Stimulated activated CD4-positive, alpha-beta T cell treated with anti-CD3 and anti-CD28 coated beads, Interleukin-2, amount 100 ng/mL, for 4 hours (primary cell): ENCODE measurements around the gene SLCO3A1.
"Not testable (repeated sequence)": the region's sequence is repeated elsewhere in the genome, so short reads cannot be mapped to it uniquely, and the experiment has no call there.

Experiments
- DNase-seq: peaks from one replicate; pipeline ENCODE4 v3.0.0-alpha.2; 2020; ENCODE audit warnings: low read depth

SLCO3A1 gene

DNA sequence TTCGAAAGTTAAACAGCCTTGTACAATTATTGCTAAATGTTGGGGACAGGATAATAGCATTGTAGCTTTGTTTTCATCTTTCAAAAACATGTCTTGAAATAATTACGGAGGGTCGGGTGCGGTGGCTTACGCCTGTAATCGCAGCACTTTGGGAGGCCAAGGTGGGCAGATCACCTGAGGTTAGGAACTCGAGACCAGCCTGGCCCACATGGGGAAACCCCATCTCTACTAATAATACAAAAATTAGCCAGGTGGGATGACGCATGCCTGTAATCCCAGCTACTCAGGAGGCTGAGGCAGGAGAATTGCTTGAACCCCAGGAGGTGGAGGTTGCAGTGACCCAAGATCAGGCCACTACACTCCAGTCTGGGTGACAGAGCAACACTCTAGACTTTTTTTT lies 216.7 kb downstream of the SLCO3A1 start:
- DNase-seq: not testable (repeated sequence)

DNA sequence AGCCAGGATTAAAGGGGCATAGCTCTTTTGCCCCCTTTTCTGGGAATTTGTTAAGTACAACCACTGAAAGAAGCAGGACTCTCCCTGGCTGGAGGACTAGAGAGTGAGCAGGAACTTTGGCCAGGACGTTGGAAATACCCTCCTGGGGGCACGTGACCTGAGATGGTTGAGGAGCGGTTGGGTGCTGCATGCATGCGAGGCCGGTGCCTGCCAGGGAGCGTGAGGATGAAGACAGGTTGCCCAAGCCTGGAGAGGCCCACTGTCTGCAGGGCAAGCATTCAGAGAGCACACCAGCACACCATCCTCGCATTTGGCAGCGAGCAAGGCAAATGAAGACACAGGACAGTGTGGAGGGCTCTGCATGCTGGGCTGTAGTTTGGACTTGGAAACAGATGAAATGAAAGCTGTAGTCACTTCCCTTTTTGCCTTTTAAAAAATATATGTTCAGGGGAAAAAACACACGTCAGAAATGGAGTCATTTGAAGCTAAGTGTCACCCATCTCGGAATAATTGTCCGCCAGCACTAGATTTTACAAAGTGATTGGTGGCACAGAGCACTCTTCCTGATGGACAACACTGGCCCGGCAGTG lies 217.6 kb downstream of the SLCO3A1 start:
- no peak for DNase-seq

DNA sequence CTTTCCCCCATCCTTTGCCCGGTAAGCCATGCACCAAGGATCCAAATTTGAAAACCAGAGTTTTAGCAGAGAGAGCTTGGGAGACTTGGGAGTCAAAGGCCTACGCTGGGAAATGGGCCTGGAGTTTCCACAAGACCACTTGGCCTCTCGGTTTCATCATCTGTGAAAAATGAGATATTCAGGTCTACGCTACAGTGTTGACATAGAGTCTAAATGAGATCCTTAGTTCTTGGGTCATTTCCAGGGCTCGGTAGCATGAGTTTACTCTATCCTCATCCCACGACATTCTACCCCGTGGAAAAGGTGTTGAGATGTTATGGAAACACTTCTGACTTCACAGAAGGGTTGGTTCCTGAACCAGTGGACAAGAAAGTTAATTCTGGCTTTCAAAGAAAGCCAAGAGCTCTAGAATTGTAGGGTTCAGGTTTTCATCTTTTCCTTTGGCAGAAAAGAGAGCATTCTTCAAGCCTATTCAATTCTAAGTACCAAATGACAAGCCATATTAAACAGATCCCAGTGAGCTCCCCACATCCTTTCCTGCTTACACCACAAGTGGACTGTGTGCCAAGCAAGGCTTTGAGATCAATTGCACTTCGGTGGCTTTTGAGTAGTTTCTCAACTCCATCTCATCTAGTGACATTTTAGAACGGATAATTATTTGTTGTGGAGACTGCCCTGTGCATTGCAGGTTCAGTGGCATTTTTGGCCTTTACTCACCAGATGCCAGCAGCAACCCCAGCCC lies 219.7 kb downstream of the SLCO3A1 start:
- no peak for DNase-seq

DNA sequence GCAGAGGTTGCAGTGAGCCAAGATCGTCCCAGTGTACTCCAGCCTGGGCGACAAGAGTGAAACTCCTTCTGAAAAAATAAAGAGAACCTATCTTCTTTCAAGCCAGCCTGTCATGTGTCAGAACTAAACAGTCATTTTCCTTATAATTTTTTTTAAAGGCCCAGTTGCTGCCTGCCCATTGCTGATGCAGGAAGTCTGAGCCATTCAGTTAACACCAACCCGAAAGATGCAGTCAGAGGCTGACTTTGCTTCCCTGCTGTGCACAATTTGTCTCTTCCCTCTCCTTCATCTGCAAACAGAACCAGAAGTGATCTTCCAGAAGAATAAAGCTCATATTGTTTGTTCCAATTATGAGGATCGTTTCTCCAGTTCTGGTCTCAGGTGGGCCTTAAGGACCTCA lies 220.6 kb downstream of the SLCO3A1 start:
- no peak for DNase-seq

DNA sequence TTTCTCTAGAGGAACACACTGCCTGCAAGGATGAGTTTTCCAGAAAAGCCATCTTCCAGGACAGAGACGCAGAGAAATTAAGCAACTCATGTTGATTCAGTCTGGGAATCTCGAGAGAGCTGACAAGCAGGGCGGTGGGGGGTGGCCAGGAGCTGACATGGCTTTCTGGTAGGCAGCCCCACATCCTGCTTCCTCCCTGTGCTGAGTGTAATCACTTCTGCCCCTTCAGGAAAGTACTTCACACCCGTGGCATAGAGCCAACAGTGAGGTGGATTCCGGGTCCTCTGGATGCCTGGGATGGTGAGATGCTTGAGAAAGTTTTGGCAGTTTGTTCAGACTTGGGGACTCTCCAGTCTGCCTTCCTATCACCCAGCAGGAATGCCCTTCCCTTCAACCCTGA lies 221.1 kb downstream of the SLCO3A1 start:
- DNase-seq: no peak

DNA sequence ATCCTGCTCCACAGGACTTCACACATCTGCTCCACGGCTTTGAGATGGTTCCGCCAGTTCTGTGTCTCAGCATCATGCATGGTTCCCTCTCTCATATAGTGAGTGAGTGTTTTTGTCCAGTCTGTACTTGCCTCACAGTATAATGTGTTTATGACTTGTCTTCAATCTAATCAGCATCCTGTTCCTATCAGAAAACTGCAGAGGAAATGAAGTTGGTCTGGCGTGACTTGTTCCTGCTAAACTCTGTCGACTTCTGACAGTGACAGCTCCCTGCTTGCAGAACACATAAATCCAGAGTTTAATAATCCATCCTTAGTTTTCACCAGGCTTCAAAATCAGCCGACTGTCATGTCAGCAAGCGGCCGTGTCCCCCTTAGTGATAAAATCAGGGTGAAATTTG lies 222.3 kb downstream of the SLCO3A1 start:
- no peak for DNase-seq

DNA sequence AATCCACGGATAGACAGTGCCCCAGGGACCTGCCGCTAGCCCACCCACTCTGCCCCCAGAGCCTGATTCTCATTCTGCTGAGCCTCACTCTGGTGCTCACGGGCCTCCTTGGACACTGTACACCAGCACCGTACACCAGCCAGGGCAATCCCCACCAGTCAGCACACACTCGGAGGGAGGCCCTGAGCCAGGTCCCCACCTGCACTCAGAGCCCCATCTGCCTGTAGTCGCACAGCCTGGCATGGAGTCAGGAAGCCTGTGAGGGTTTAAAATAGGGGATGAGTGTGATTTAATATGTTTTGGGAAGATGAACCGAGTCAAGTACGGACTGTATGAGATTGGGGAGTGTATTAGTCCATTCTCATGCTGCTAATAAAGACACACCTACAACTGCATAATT lies 223.0 kb downstream of the SLCO3A1 start:
- DNase-seq: no peak

DNA sequence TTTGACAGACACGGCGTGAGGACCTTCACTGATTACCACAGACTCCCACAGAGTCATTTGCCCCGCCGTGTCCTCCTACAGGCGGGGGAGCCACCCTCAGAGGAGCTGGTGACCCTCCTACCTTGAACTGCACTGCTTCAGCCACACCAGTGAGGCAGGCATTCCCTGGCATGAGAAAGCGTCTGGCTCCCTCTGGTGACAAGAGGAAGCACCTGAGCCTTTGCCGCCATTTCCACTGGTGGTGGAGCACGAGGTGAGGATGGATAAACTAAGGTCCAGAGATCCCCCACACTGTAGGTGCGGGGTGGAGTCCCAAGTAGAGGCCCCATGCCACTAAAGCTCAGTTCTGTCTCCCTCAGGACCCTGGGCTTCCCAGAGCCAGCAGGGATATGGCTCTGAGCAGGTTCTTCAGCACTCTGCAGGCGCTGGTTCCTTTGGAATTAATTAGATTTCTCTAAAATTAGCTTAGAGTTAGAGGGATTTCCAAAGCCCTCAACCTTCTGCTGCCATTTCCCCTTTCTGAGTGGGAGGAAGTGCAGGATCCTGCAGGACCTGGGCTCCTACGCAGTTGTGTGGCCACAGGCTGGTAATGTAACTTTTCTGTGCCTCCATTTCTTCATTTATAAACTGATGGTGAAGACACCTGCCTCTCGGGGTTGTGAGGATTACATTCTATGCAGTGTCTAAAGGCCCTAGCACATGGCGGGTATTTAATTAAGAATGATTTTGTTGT lies 224.0 kb downstream of the SLCO3A1 start:
- peak; percentile 54 for DNase-seq

DNA sequence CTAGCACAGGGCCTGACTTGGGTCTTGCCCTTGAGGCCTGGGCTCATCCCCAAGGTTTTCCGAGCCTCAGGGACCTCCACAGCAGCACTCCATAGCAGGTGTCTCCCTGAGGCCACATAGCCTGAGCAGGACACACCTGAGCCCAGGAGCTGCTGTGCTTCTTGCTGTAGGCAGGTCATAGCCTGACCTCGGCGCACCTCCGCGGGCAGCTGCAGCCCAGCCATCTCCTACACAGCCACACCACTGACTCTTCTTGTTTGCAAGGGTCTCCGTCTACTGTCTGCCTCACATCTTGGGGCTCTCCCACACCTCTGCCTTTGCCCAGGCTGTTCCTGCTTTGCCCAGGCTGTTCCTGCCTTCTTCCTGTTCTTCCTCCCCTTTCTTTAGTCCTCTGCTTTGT lies 224.8 kb downstream of the SLCO3A1 start:
- DNase-seq: no peak

DNA sequence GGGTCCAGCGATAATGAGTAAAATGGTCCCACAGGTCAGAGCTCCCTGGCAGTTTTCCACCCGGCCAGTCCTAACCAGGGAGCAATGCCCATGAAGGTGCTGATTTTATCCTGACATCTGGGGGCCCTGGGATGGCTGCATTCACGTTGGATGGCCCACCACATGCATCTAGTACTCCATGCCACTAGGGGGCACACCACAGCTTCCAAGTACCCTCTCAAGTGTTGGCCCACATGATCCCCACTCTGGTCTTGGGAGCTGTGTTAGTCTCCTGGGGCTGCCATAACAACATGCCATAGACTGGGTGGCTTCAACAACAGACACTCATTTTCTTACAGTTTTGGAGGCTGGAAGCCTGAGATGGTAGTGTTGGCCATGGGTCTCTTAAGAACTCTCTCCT lies 225.5 kb downstream of the SLCO3A1 start:
- no peak for DNase-seq

DNA sequence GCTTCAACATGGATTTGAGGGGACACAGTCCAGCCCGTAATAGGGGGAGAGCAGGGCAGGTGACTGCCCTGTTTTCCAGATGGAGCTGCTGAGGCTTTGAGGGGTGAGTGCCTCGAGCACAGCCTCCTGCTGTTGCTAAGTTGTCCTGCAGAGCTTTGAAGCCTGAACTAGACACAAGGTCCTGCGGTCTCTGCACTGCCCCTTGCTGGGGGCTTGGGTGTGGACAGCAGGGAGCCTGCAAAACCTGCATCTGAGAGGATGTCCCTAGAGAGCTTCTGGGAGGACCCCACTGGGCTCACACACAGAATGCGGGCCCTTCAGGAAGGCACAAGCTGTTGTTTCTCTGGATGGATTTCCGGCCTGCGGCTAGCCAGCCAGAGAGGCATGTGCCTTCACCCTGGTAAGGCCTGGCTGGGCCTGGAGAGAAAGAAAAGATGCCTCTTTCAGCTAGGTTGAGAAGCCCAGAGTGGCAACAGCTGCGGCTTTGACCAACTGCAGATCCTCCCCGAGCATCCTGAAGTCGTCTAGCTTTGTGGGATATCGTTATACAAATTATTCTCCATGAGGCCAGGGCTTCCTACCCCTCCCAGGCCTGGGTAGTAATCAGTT lies 226.2 kb downstream of the SLCO3A1 start:
- DNase-seq: no peak

DNA sequence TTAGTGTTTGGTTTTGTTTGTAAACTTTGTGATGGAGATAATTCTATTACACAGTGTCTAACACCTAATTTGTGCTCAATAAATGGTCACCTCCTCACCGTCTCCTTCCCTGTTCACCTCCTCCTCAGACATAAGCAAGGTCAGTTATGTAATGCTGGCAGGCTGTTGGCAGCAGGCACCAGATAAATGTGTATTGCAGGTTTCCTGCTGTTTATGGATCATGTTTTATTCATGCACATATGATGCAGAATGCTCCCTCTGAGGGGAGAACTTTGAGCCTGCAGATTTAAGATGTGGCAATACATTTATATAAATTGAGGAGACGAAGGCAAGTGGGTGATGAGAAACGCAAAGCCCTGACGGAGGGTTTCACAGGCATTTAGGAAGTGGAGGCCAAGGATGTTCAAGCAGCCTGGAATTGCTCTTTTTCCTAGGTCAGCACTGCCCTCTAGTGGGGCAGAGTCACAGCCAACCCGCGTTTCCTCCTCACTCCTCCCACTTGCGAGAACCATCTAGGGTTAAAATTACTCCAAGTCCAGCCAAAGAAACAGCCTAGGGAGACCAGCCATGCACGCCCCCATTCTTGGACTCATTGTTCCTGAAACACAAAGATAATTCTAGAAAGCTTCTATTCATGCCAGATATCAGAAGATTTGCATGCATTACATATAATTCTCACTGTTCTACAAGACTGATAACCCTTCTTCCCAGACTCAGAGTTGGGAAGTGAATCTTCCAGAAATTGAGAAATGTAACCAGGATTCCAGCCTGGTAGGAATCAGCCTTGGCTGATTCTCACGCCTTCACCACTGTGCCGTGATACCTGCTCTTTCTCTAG lies 228.7 kb downstream of the SLCO3A1 start:
- DNase-seq: peak; percentile 28

DNA sequence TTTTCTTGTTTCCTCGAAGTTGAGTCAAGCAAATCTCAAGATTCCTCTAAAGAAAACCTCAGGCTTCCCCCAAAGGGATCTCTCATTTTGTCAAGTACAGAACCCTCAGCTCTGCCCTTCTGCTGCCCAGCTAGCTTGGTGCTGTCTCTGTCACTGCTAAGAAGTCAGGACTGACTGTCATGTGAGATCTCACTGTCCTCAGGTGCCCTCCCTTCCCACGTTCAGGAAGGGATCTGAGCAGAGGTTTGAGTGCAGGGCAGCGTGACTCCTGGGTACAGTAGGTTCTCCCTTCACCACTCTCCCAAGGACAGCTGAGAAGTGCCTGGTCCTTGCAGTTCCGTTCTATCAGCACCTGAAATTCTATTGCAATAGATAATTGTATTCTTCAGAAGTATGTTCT lies 229.7 kb downstream of the SLCO3A1 start:
- no peak for DNase-seq

DNA sequence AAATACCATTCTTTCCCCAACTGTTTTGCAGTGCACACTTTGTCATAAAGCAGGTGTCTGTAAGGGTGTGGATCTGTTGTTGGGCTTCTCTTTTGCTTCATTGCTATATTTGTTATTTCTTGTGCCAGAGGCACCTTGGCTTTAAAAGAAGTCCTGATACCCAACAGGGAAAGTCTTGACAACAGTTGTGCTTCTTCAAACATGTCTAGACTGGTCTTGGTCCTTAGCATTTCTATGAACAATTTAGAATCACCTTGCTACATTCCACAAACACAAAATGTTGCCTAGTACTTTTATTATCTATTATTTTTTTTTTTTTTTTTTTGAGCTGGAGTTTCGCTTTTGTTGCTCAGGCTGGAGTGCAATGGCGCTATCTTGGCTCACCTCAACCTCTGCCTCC lies 233.7 kb downstream of the SLCO3A1 start:
- DNase-seq: no peak

DNA sequence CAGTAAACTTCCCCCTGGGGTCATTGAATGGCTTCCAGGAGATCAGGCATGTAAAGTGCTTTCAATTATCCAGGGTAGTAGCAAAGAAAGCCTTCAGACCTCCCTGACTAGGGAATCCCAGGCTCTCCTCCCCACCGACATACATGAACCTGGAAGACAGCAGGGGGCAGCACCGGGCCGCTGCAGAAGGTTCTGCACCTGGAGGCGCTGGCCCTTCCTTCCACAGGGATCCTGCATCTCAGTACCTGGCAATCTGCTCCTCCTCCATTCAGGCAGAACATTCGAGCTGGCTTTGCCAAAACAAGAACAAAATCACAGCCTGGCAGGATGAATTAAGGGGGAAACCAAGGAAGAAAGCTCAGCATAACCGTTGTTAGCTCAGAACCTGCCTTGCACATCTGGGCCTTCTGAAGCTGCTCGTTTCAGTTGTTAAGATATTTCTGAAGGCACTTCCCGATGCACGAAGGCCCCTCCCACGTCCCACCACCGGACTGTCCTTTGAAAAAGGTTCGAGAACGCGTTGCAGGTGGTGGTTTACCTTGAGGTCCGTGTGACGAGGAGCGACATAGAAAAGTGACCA lies 237.7 kb downstream of the SLCO3A1 start:
- no peak for DNase-seq

DNA sequence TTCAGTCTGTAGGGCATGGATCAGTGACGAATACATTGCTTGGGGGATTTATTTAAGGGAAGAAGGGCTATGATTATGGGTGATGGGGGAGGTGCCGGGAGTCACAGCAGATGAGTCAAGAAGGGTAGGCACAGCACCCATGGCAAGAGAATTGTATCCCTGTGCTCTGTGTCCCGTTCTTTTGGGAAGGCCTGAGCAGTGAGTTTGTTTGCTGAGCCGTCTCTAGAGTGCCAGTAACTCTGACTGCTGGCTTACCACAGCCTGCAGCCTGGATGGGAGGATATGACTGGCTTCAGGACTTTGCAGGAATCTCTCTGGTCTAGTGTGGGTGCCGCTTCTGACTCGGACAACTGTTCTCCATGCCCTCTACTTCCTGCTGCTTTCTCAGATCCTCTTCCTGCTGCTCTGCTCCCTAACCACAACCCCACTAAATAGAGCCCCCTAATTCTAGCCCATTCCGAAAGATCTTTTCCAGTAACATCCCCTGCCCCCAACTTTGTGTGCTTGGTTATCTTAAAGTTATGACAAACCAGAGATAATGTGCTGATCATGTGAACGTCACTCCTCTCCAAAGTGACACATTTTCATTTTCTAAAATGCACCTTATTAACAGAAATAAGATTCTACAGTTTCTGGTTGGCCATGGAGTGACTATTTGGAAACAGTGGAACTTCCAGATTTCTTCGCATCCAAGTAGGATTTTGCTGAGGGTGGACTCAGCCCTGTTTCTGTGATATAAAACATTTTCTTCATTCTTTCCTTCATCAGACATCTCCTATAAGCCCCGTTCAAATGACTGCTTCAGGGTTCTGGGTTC lies 239.0 kb downstream of the SLCO3A1 start:
- no peak for DNase-seq

DNA sequence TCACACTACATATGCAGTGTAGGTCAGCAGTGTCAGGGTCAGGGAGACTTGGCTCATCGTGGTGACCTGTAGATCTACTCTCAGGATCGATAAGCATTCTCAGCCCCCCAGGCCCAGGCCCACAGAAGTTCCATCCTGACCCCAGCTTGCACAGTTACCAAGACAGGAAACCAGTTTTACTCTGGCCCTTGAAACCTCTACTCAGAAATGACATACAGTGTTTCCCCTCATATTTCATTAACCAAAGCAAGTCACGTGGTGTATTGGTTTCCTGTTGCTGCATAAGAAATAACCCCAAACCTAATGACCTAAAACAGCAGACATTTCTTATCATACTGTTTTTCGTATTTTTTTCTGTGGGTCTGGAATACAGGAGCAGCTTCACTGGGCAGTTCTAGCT lies 242.2 kb downstream of the SLCO3A1 start:
- no peak for DNase-seq

DNA sequence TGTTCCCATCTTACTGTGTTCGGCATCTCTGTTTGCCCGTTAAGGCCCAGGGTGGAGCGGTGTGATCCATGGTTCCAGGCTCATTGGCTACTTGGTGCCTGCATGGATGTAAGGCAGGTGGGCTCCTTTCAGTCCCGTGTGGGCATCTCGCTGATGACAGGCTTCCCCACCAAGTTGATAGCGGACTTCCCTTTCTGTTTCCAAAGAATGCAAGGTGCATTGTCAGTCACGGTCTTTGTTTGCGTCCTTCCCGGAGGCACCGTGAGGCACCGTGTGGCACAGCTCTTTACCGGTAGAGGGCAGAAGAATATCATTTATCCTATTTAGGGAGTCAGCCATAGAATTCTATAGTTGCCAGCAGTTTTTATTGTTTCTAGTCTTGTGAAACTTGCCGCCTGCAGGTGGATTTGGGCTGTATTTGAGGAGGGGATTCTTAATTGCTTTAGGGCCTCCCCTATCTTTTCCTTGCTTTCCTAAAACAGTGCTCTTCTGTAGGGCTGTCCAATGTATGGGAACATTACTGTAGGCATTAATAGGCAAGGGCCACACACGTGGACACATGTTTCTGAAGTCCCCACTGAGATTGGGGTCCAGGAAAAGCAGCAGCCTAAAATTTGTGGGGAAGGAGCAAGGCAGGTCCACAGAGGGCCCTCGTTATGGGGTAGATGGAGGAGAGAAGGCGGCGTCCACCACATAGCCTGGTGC lies 244.1 kb downstream of the SLCO3A1 start:
- no peak for DNase-seq

DNA sequence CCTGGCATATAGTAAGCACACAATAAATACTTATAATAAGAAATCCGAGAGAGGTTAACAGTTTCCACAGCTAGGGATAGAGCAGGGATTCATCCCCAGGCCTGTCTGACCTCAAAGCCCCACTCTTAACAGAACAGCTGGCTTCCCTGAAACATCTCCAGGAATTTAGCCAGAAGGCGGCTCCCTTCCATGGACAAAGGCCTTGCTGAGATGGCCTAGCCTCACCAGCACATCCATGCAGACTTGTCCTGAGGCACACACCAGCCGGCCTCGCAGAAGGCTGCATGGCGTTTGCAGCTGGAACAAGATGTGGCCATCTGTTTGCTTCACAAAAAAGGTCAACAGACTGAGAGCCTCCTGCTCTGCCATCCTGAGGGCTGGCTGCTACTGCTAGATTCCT lies 245.4 kb downstream of the SLCO3A1 start:
- no peak for DNase-seq

DNA sequence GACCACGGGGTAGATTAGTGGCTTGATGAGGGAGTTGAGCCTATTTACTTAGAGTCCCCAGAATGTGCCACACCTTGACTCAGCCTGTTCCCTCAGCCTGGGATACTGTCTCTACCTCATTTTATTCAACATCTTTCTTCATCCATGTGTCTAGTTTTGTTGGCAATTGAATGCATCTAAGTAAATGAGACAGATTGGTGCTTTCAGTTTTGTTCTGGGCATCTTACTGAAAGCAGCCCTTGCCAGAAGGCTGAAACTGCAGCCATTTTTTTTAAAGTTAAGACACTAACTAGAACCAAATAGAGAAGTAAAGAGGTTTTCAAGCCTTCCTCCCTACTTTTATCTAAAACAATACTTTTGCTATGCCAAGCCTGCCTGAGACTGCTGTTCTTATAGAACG lies 246.8 kb downstream of the SLCO3A1 start:
- no peak for DNase-seq
